Hematopoietic multipotent progenitor cell treated with erythropoietin and hydrocortisone succinate and interleukin-3 and kit ligand, for 17 days (in vitro differentiated cells): ENCODE measurements around the gene LCN15.
"Not testable (repeated sequence)": the region's sequence is repeated elsewhere in the genome, so short reads cannot be mapped to it uniquely, and the experiment has no call there.

Experiments
- DNase-seq: peaks from one replicate; pipeline ENCODE4 v3.0.0-alpha.2; 2015; ENCODE audit warnings: low spot score

LCN15 gene

GRCh38 chr9:136794281-136794999 lies 30.1 kb upstream of the LCN15 start:
- no peak for DNase-seq

- peak; percentile 55 for DNase-seq
These were observed 29.0 kb upstream of the LCN15 start for GRCh38 chr9:136793086-136793946.

GRCh38 chr9:136792321-136793085 lies 28.2 kb upstream of the LCN15 start:
- no peak for DNase-seq

GRCh38 chr9:136791516-136792276 lies 27.4 kb upstream of the LCN15 start:
- DNase-seq, result peak; percentile 84

GRCh38 chr9:136790640-136791515 lies 26.6 kb upstream of the LCN15 start, which contains the start of gene TMEM141:
Gene TMEM141 (plus strand): TSS chr9:136791344. CDS start chr9:136791371, 27 bp downstream.
- DNase-seq, result peak; percentile 99

GRCh38 chr9:136789523-136789937 lies 25.2 kb upstream of the LCN15 start:
- no peak for DNase-seq

- peak; percentile 19 for DNase-seq
These were observed 24.6 kb upstream of the LCN15 start for GRCh38 chr9:136788644-136789522.

GRCh38 chr9:136787690-136788400 lies 23.5 kb upstream of the LCN15 start:
- DNase-seq, result peak; percentile 91

- DNase-seq, result not testable (repeated sequence)
These were observed 22.7 kb upstream of the LCN15 start for GRCh38 chr9:136786983-136787382.

GRCh38 chr9:136786451-136786850 lies 22.1 kb upstream of the LCN15 start:
- no peak for DNase-seq

- DNase-seq, result not testable (repeated sequence)
These were observed 21.4 kb upstream of the LCN15 start for GRCh38 chr9:136785565-136786355.

- no peak for DNase-seq
These were observed 20.7 kb upstream of the LCN15 start for GRCh38 chr9:136784997-136785361.

- no peak for DNase-seq
These were observed 20.1 kb upstream of the LCN15 start for GRCh38 chr9:136784249-136784996.

- no peak for DNase-seq
These were observed 18.1 kb upstream of the LCN15 start for GRCh38 chr9:136782452-136782851.

GRCh38 chr9:136779808-136780207 lies 15.5 kb upstream of the LCN15 start:
- DNase-seq, result no peak

GRCh38 chr9:136777359-136777758 lies 13.0 kb upstream of the LCN15 start:
- DNase-seq, result no peak

- DNase-seq, result no peak
These were observed 12.6 kb upstream of the LCN15 start for GRCh38 chr9:136776947-136777346.
